Stimulated activated CD8-positive, alpha-beta memory T cell treated with anti-CD3 and anti-CD28 coated beads, Interleukin-7, amount 100 ng/mL, for 1 hour (primary cell): ENCODE results near the gene RGS7.
"Not testable (repeated sequence)": the region's sequence is repeated elsewhere in the genome, so short reads cannot be mapped to it uniquely, and the experiment has no call there.

Experiments
- DNase-seq, 2 donors: peaks; one replicate each; pipeline ENCODE4 v3.0.0-alpha.2; 2020; ENCODE audit warnings: low read depth in 2 of 2

Gene RGS7

DNA sequence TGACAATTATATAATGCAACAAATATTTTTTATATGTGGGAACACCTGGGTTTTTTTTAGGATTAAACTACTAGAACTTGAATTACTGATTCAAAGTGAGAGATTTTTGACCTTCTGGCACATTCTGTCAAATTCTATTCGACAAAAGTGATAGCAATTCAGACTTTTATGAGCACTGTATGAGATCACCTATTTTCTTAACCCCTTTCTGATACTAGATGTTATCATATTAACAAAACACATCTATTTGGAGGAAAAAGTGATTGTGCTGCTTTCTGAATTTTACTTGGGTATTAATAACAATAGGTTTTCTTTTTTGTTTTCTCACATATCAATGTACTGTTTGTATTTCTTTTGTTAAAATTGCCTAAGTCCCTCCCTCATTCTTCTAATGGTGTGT lies 570.1 kb downstream of the RGS7 start:
- DNase-seq = no peak

DNA sequence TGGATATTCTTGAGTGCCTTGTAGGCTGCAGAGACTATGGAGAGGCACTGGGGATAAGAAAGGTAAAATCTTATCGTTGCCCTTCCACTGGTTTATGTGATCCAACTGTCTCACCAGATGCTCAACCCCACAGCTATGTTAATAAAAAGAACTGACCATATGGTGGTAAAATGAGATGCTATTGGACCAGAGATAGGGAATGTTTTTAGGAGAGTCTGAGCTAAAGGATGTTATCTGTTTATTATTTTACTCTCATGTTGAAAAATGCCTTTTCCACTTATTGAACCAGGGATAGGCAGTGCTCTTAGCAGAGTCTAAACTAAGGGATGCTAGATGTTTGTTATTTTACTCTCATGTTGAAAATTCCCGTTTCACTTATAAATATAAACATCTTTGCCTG lies 572.2 kb downstream of the RGS7 start:
- no peak for DNase-seq

DNA sequence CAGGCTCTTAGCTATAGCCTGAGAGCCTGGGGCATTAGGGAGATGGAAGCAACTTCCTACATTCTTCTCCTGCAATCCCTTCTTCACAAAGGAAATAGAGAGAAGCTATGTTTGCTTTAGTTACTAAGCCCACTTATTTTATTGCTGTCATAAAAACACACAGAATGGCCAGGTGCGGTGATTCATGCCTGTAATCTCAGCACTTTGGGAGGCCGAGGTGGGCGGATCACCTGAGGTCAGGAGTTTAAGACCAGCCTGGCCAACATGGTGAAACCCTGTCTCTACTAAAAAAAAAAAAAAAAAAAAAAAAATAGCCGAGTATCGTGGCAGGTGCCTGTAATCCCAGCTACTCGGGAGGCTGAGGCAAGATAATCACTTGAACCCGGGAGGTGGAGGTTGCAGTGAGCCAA lies 573.3 kb downstream of the RGS7 start:
- not testable (repeated sequence) for DNase-seq

DNA sequence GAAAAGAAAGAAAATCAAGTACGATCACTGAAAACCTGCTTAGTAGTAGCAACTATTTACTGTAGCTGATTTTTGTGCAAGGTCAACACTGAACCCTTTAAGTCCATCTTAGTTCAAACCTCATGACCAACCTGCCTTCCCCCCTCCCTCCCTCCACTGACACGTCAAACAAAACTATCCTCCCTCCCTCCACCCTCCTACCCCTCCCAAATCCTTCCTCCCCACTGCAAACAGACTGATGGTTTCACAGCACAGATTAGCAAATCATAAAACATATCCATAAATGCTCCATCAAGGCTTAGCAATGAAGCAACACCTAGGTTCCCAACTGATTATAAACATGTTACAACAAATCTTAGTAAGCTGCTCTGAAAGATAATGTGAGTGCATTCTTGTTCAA lies 580.8 kb downstream of the RGS7 start:
- DNase-seq = no peak

DNA sequence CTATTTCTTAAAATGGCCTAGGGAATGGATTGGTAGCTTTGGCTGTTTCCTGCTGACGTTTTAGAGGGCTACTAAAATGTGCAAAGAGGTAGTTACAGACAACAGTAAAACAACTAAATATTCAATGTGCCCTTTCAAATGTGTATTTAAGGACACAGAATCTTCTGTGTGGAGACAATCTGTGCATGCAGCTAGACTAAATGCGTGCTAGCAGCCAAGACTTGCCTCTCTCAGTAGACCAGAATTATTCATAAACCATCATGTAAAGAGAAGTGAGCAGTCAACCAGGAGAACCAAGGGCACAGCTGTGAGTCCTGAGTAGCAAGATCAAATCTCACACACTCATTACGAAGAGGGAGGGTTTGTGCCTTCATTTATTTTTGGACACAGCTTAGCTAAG lies 584.9 kb downstream of the RGS7 start:
- no peak for DNase-seq

DNA sequence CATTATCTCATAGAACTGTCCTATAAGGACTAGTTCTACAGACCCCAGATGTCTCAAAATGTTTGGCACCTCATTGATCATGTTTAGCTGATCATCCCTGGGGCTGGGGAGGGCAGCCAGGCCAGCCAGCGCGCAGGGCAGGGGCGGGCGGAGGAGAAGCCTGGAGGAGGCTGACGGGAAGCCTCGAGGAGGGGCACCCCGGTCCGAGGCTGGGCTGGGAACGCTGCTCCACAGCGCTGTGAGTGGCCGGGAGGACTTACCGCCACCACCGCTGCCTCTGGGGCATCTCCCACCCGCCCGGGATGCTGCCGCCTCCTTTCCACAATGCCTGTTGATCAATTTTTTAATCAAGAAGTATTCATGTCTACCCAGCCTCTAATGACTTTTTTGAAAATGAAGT lies 585.6 kb downstream of the RGS7 start:
- no peak for DNase-seq

DNA sequence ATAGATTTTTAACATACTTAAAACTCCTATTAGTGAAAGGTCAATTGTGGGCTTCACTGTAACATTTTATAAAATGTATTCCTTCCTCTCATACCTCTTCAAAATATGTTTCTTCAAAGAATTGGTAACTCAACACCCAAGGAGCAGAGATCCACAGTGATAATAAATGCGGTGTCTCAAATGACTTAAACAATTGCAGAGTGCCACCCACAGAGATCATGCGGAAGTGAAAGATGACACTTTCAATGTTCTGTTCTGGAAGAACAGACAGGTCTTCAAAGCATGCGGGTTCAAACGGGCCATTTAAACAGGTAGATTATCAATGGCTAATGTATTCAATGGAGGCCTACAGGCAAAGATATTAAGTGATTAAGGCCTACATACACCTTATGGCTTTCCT lies 588.0 kb downstream of the RGS7 start:
- DNase-seq = no peak

DNA sequence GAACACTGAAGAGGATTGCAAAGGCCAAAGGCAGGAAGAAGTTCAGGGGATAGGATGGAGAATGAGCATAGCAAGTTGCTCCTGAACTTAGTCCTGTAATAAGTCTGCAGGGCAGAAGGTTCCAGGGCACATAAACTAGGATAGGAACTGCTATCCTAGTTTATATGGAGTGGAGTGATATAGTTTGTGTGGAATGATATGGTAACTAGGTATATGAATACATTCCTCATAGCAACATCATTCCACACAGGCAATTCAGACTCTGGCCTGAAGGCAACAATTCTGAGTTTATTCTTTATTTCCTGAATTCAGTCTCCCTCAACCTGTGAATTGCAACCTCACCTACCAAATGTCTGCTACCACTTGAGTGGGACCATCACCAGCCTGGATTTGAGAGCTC lies 590.2 kb downstream of the RGS7 start:
- no peak for DNase-seq

DNA sequence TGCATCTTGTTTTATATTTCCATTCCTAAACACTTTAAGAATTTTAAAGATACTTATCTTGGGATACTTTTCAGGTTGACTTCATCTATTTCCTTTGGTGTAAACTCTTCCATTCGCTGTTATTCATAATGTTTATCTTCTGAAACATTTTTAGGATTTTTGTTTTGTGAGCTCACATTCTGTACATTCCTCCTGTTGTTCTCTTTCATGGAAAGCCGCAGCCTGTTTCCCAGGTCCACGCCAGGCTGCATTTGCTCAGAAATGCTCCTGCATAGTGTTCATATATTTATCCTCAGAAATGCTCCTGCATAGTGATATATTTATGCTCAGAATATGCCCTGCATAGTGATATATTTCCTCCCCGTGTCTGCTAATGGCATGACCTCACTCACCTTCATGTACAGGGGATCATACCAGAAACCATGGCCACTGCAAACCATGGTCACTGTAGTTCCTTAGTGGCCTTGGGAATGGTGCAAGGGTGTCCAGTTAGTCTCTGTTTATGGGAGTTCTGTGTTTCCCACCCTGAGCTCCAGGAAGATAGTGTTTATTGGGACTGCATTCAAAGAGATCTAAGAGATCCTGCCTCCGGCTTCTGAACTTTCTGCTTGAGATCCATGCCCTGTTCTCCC lies 591.2 kb downstream of the RGS7 start:
- DNase-seq = no peak

DNA sequence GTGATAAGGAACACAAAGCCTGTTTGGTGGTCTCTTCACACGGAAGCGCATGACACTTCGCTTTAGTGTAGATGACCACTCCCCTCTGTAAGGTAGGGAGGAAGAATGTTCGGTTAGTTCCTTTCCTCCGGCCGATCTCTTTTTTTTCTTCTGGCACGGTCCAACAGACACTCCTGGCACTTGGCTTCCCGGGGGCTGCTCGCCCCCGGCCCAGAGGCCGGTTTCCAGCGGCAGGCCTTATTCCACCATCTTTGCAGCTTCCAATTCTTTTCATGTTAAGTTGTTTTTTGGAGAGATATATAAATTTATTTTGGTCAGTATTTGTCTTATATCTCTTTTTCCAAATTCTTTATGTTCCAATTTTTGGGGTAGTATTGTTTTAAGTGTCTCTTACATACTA lies 593.2 kb downstream of the RGS7 start:
- DNase-seq = no peak

DNA sequence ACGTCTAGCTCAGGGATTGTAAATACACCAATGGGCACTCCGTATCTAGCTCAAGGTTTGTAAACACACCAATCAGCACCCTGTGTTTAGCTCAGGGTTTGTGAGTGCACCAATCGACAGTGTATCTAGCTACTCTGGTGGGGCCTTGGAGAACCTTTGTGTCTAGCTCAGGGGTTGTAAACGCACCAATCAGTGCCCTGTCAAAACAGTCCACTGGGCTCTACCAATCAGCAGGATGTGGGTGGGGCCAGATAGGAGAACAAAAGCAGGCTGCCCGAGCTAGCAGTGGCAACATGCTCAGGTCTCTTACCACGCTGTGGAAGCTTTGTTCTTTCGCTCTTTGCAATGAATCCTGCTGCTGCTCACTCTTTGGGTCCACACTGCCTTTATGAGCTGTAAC lies 593.9 kb downstream of the RGS7 start:
- not testable (repeated sequence) for DNase-seq

DNA sequence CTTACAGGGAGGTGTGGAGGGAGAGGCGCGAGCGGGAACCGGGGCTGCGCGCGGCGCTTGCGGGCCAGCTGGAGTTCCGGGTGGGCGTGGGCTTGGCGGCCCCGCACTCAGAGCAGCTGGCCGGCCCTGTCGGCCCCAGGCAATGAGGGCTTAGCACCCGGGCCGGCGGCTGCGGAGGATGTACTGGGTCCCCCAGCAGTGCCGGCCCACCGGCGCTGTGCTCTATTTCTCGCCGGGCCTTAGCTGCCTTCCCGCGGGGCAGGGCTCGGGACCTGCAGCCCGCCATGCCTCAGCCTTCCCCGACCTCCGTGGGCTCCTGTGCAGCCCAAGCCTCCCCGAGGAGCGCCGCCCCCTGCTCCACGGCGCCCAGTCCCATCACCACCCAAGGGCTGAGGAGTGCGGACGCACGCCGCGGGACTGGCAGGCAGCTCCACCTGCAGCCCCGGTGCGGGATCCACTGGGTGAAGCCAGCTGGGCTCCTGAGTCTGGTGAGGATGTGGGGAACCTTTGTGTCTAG lies 594.5 kb downstream of the RGS7 start:
- DNase-seq = not testable (repeated sequence)

DNA sequence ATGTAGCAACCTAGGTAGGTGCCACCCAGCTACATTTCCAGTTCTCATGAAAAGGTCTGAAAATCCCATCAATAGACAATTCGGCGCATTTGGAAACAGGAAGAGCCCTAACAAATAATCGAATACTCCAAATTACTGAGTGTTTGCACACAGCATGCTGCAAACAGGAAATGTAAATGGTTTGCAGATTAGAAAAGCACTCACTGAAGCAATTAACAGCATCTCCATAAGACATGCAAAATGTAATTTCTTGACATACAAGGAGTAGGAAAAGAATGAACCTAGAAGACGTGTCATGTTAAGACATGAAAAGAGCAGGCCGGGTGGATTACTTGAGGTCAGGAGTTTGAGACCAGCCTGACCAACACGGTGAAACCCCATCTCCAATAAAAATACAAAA lies 598.2 kb downstream of the RGS7 start:
- not testable (repeated sequence) for DNase-seq

DNA sequence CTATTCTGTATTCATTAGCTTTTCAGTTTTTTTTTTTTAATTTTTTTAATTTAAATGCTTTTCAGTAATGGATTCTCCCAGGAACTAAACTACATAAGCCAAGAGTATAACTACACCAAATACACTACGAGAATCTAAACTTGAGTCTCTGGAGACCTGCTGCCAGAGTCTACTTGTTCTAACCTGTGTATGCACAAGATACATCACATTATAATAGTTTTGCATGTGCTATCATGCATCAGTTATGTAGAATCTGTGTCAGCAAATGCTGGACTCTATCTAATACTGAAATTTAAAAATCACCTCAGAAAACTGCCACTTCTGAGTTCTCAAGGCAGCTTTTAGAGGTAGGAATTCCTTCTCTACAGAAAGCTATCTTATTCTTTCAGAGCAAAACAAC lies 598.7 kb downstream of the RGS7 start:
- no peak for DNase-seq

DNA sequence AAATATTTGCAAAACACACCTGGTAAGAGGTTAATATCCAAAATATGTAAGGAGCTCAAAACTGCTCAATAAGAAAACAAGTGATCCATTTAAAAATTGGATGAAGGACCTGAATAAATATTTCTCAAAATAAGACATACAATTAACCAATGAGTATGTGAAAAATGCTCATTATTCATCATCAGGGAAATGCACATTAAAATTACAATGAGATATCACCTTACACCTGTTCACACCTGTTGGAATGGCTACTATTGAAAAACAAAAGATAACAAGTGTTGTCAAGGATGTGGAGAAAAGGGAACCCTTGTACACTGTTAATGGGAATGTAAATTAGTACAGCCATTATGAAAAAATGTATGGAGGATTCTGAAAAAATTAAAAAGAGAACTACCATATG lies 609.1 kb downstream of the RGS7 start:
- no peak for DNase-seq

DNA sequence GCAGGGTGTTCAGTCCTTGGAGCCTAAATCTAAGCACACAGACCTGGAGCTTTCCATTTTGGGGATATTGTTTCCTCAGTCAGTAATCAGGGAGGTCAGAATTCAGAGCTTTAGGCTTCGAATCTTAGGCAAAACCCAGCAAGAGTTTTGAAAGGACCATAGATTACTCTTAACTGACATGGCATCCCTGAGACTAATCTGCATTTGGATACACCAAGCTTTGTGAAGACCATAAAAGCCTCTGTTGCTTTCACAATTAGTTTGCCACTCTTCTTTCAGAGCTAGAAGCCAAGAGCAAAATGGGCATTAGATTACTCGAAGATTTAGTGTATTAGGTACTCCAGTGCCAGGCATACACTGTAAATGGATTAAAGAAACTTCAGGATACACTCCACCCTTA lies 613.3 kb downstream of the RGS7 start:
- no peak for DNase-seq

DNA sequence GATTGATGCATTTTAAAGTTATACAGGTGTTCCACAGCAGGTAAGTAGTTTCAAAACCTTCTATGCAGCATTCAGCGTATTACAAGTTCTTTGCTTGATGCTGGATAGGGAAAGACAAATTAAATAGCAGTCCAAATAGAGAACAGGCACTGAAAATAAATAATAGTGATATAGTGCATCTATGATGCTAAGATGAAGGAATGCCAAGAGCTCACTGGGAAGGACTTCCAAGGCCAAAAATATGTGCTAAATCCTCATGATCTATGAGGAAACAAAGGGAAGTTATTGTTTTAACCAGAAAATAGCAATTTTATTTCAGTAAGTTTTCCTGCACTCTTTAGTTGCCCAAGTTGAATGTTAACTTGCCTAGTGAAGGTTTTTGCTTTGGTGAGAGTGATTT lies 617.3 kb downstream of the RGS7 start:
- no peak for DNase-seq

DNA sequence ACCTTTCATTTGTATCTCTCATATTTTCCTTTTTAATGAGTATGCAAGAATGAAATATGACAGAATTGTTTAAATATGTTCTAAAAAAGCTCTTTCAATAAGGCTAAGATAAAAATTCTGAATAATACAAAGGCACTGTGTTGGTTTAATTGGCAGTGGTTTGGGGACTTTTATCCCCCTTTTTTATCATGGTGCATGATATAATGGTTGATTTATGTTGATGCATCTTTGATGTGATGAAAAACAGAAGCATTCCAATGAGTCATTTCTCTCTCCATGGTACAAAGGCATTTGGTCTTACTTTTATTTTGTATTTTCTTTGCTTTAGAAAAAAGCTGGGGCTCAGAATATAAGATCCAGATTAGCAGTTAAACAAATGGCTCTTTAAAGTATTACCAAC lies 617.9 kb downstream of the RGS7 start:
- no peak for DNase-seq

DNA sequence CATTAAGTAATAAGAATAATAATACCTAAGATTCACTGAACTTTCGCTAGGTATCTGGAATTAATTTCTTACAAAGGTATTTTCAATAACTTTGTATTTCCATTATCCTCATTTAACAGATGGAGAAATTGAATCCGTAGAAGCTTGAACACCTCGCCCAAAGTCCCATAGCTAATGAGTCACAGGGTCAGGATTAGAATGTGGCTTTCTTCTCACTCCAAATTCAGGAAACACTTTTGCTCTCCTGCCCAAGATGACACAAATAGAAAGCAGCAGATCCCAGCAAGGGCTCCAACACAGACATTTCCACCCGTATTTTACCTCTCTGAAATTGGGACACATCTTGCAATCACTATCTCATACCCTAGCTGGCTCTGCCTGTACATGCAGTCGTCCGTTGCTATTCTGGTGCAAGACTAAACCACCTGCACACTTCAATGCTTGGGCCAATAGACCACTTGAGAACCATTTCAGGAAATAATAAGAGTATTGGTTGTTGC lies 619.2 kb downstream of the RGS7 start:
- DNase-seq = no peak

DNA sequence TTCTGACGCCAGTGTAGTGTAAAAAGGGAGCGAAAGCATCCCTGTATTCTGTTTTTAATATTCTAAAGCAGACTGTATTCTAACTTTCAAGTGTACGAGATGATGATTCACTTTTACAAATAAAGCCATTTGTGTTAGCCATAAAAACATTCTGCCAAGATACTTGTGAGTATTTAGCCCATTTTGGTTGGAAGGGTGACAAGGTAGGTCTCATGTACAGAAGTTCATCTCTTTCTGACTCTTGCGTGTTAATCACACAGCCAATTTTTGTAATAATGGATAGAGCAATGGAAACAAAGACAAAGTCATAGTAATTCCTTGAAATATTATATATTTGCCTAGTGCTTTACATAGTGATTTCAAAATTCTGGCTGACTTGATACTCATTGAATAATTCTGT lies 619.7 kb downstream of the RGS7 start:
- no peak for DNase-seq

DNA sequence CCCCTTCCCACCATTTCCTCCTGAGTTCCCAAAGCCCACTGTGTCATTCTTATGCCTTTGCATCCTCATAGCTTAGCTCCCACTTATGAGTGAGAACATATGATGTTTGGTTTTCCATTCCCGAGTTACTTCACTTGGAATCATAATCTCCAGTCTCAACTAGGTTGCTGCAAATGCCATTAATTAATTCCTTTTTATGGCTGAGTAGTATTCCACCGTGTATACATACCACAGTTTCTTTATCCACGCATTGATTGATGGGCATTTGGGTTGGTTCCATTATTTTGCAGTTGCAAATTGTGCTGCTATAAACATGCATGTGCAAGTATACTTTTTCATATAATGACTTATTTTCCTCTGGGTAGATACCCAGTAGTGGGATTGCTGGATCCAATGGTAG lies 622.3 kb downstream of the RGS7 start:
- DNase-seq = not testable (repeated sequence)

DNA sequence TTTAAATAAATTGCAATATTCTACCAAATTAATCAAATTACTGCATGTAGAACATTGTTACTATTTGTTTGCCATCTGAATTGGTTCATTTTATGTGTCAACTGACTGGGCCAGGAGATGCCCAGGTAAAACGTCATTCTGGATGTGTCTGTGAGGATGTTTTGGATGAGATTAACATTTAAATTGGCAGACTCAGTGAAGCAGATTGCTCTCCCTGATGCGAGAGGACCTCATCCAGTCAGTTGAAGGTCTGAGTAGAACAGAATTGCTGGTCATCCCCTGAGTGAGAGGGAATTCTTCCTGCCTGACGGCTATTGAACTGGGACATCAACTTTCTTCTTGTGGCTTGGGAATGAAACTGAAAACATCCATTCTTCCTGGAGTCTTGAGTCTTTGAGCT lies 623.0 kb downstream of the RGS7 start:
- DNase-seq = no peak

DNA sequence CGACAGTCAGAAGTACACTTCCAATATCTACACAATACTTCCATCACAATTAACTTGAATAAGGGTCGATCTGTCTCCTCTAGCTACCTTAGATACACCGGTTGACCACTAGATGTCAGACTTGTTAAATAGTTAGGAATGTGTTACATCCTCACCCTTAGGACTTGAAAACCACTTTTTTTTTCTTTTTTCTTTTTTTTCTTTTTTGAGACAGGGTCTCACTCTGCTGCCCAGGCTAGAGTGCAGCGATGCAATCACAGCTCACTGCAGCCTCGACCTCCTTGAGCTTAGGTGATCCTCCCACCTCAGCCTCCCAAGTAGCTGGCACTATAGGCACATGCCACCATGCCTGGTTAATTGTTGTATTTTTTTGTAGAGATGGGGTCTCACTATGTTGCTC lies 624.6 kb downstream of the RGS7 start:
- DNase-seq = no peak
